GM19193 (cell line): Measurements from ENCODE around the gene ATF7IP.

ENCODE experiments used
- POLR2A ChIP-seq: IDR thresholded peaks from 4 replicates; pipeline ENCODE4 v1.6.1; 2011; ENCODE audit not compliant: insufficient read depth, insufficient read length; ENCODE audit errors: extremely low read depth

Gene ATF7IP

GRCh38 chr12:14399871-14400270 lies 34.4 kb downstream of the ATF7IP start:
- no peak for TF ChIP-seq POLR2A

- no peak for TF ChIP-seq POLR2A
Observed at GRCh38 chr12:14400599-14400998, 35.1 kb downstream of the ATF7IP start.

GRCh38 chr12:14402697-14403096 lies 37.2 kb downstream of the ATF7IP start:
- TF ChIP-seq POLR2A = no peak

GRCh38 chr12:14403293-14403692 lies 37.8 kb downstream of the ATF7IP start:
- TF ChIP-seq POLR2A = no peak

- TF ChIP-seq POLR2A = no peak
Observed at GRCh38 chr12:14403711-14404196, 38.3 kb downstream of the ATF7IP start.

- no peak for TF ChIP-seq POLR2A
Observed at GRCh38 chr12:14408208-14408607, 42.7 kb downstream of the ATF7IP start.

GRCh38 chr12:14410177-14410576 lies 44.7 kb downstream of the ATF7IP start:
- no peak for TF ChIP-seq POLR2A

GRCh38 chr12:14410841-14411569 lies 45.5 kb downstream of the ATF7IP start:
- no peak for TF ChIP-seq POLR2A

- TF ChIP-seq POLR2A = no peak
Observed at GRCh38 chr12:14416658-14417057, 51.2 kb downstream of the ATF7IP start.

GRCh38 chr12:14417715-14418114 lies 52.2 kb downstream of the ATF7IP start:
- no peak for TF ChIP-seq POLR2A

GRCh38 chr12:14418451-14418890 lies 53.0 kb downstream of the ATF7IP start:
- TF ChIP-seq POLR2A = no peak

- TF ChIP-seq POLR2A = no peak
Observed at GRCh38 chr12:14422516-14423230, 57.2 kb downstream of the ATF7IP start.

GRCh38 chr12:14424545-14424944 lies 59.1 kb downstream of the ATF7IP start:
- TF ChIP-seq POLR2A = no peak

GRCh38 chr12:14426792-14427191 lies 61.3 kb downstream of the ATF7IP start:
- TF ChIP-seq POLR2A = no peak

GRCh38 chr12:14427929-14428328 lies 62.4 kb downstream of the ATF7IP start:
- no peak for TF ChIP-seq POLR2A
